Activated CD8-positive, alpha-beta memory T cell treated with anti-CD3 and anti-CD28 coated beads, Interleukin-2, amount 50 U/mL, for 1 hour (primary cell): ENCODE measurements around the gene SCN3B.

Experiments
- DNase-seq: peaks from one replicate; pipeline ENCODE4 v3.0.0-alpha.2; 2020; ENCODE audit errors: extremely low read depth

SCN3B gene

DNA sequence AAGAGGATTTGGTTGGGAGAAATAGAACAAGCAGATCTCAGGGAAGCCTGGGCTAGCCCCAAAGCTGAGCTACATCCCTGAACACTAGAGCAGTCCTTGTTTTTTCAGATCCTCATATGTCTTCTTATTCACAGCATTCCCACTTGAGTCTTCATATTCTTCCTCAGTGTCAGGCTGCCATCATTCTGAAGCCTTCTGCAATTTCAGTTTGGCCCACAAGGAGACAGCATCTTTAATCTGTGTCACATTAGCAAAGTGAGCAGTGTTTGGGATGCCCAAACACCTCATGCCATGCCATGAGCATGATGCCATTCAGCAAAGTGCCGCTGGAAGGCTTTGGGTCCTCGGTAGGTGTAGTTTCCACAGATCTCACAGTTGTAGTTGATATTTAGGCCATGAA is 56.6 kb downstream of the SCN3B start:
- no peak for DNase-seq

DNA sequence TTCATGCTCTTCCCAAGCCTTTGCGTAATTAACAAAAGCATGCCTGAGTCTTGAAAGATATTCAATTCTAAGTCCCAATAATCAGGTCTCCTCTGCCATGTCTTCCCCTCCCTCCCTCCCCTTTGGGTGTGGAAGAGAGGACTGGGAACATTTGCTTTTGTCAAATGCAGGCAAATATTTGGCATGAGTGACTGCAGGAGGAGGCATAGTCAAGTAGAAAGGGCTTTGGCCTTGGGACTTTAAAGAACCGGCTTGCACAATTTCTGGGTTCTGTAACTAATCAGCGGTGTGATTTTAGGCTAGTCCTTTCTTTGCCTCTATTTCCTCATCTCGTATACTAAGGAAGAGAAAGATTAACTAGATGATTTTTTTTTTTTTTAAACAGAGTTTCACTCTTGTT is 59.5 kb downstream of the SCN3B start:
- DNase-seq, result no peak

DNA sequence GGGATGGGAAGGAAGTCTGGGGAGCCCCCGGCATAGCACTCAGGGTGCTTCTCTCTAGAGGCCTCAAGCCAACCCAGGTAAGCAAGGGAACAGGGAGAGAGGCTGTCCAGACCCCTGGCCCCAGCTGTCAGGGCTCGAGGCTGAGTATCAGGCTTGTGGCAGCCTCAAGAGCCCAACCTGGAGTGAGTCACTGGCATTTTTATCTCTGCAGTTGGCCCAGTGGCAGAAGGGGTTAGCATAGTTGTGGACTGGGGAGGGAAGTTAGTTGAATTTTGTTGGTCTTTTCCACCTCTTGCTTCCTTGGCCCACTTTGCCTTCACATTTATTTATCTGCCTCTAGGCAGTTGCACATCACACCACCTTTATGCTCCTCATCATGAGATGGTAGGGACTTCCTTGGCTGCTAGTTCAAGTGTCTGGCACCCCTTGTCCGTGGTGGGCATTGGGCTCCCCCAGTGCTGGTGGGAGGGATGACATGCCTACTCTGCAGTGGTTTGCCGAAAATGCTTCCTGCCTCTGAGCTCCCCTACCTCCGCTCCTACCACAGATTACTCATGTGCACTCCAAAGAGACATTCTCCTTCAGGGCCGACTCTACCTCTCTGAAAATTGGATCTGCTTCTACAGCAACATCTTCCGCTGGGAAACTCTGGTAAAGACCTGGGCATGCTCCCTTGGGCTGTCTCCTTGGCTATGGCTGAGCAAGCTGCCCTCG is 60.1 kb downstream of the SCN3B start:
- DNase-seq, result no peak

DNA sequence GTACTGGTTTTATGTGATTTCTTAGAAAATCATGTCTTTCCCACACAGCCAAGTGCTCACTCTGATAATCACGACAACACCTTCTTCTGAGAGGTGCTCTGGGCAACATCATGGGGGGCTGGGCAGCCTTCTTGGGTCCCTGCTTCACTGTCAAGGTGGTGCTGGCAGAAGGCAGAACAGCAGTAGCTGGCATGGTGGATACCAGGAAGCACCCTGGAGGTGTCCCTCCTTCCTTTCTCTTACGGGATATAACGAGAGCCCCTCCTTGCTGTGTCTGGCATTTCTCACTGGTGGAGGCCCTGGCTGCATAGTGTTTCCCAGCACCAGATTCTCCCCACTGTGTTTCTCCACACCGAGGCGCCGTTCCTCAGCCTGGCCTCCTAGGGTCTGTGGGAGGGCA is 60.9 kb downstream of the SCN3B start:
- no peak for DNase-seq

DNA sequence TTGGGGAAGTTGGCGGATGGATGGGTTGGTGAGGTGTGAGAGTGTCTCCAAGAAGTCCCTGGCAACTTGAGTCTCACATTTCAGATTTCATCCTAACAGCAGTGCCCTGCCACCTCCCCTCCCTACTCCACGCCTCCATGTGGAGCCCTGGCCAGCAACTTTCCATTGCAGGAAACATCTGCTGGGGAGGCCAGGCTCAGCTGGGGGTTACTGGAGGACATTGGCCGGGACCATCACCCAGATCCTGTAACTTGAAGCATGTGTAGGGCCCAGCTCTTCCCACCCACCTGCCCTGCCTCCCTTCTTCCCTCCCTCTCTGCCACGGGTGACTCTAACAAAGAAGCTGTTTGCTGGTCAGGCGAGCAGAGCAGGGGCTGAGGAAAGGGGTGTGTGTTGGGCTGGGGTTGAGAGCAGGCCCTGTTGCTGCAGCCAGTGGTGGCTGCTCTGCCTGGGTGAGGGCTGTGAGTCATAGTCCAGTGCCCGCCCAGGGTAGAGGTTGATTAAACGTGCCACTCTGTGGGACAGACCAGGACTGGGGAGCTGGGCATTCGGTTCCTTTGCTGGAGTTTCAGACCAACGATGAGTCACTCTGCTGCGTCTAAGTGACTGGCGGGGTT is 64.0 kb downstream of the SCN3B start:
- DNase-seq, result no peak

DNA sequence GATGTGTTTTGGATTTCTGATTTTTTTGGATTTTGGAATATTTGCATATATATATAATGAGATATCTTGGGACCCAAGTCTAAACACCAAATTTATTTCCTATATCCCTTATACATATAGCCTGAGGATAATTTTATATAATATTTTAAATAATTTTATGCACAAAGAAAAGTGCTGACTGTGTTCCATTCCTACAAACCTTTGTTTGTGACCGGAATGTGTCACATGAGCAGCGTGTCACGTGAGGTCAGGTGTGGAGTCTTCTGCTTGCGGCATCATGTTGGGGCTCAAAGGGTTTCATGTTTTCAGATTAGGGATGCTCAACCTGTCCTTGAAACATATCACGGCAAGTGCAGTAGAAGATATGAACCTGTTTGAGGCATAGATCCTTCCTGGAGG is 65.6 kb downstream of the SCN3B start:
- no peak for DNase-seq

DNA sequence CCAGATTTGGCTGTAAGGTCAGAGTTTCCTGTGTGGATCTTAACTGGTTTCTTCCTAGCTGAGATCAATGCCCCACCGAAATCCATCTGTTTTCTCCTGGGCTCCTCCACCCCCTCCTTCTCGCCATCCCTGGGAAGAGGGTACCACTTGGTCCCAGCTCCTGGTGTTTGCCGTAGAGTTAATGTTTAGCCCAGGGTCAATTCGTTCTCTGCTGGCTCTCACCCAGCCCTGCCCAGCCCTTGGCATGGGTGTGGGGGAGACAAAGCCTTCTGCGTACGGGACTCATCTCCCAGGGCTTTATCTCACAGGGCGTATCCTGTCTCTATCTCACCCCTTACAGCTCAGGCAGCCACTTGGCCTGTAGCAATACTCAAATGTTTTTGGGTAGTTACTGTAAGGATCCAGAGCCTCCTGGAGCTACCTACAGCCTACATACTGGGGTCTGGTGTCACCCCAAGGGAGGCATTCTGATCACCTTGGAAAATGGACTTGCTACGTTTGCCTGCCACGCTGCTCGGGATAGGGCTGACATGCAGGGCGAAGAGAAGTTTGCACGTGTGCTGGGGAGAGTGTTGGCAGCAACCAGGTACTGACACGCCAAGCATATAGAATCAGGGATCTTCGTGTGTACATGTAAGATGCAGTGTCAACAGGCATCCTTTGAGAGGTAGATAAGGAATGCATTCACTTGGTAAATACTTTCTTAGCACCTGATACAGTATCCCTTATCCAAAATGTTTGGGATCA is 66.1 kb downstream of the SCN3B start:
- no peak for DNase-seq

DNA sequence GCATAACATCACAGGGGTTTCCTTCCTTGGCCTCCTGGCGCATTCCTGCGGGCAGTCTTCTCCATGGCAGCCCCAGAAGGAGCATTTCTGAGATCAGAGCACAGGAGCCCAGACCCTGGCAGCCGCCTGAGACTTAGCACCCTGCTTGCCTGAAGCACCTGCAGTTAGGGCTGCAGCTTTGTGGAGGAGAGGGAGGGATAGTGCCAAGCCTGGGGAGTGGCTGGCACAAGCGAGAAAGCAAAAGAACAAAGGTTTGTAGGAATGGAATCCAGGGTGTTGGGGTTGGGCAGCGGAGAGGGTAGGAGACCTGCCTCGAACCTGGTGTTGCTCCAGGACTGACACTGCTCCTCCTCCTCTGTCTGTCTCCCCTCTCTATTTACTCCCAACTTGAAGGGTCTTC is 66.9 kb downstream of the SCN3B start:
- DNase-seq, result no peak

DNA sequence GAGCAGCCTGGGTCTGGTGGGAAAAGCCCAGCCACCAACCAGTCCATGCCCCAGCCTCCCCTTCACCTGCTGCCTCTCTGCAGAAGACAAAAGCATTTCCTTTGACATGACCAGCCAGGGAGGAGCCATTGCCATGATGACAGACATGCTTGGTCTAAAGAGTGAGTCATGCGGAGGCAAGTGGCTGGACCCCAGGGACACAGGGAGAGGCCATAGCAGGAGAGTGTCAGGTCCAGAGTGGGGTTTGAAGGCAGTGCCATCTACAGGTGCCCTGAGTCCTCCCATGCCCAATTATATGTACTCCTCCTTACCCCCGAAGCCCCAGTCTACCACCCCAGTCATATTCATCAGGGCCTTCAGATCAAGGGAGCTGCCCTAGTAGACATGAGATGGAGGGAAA is 67.4 kb downstream of the SCN3B start:
- DNase-seq, result no peak

DNA sequence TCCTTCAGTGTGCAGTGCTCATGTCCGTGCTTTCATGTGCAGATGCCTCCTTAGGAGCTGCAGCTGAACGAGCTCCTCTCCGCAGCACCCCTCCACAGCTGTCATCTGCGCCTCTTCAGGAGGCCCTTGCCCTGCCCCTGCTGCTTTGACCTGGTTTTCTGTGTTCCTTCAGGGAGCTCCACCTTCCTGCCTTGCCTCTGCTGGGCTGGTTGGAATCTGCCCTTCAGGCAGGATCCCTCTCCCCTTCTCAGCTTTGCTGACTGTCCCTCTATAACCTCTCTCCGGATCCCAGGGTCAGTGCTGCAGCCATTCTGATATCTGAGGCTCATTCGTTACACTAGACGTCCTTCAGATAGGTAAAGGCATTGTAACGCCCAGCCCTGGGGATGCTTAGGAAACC is 67.9 kb downstream of the SCN3B start:
- DNase-seq, result no peak

DNA sequence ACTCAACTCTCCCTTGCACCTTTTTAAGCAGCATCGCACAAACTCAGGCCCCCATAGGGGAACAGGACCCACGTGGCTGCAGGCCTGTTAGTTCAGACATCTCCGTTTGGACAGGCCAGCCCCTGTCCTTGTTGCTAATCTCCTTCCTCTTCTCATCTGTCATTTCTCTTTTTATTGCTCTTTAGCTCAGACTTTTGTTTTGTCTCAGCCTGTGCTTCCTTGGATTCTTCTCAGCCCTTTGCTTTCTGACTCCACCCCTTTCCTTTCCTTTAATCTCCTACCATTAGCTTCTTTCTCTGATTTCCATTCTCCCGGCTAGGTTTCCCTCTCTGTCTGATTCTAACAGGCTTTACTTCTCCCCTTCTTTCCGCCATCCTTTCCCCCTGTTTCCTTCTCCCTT is 68.7 kb downstream of the SCN3B start:
- no peak for DNase-seq

DNA sequence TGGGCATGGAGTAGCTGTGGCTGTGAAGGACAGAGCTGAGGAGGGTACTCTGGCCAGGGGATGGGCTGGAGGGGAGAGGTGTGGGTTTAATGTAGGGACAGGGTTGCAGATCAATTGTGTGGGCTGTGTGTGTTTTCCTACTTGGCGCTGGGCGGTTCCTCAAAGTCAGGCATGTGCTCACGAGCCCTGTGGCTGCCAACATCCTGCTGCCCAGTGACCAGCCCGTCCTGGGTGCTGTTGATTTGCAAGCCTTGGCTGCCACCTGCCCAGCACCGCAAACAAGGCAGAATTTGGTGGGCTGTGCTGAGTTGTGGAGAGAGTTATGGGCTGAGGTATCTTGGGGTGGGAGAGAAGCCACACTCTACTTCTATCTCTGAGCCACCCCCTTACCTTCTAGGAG is 69.2 kb downstream of the SCN3B start:
- no peak for DNase-seq

DNA sequence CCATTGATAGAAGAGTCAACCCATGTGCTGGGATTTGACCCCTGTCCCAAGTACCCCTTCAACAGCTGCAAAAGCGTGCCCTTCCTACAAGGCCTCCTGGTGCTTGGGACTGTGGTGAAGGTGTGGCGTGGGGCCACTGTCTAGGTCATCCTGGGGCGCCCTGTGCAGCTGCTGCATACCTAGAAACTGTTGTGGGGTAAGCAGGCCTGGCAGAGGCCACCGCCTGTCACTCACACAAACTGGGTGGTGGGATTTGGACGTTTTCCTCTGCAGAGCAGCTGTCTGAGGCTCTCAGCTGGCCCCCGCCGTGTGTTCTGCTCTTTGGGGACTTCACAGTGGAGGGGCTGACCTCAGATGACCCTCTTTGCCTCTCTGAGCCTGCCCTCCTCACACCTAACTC is 69.7 kb downstream of the SCN3B start:
- DNase-seq, result no peak

DNA sequence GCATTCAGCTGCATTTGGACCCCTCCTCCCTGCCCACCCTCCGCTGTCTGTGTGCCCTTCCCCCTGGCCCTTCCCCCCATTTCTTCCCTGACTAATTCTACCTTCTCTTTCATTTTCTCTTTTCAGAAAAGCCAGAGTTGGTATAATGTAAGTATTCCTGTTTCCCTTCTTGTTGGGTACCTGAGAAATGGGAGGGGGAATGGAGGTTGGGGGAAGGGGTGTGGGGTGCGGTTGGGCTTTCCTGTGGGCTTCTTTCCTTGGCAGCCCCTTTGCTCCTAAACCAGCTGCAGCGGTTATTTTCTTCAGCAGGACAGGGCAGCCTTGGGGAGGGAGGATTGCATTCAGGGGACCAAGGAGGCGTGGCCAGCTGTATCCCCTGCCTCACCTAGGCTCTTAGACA is 70.2 kb downstream of the SCN3B start:
- DNase-seq, result no peak

DNA sequence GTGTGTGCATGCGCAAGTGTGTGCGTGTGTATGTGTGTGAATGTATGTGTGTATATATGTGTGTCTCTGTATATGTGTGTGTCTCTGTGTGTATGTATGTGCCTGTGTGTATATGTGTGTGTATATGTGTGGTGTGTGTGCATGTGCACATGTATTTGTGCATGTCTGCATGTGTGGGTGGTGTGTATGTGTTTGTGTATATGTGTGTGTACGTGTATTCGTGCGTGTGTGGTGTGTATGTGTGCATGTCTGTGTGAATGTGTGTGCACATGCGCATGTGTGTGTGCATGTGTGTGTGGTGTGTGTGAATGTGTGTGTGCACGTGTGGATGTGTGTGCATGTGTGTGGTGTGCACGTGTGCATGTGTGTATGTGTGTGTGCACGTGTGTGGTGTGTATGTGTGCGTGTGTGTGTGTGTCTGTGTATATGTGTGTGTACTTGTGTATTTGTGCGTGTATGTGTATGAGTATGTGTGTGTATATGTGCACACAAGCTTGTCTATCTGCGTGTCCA is 71.4 kb downstream of the SCN3B start:
- no peak for DNase-seq

DNA sequence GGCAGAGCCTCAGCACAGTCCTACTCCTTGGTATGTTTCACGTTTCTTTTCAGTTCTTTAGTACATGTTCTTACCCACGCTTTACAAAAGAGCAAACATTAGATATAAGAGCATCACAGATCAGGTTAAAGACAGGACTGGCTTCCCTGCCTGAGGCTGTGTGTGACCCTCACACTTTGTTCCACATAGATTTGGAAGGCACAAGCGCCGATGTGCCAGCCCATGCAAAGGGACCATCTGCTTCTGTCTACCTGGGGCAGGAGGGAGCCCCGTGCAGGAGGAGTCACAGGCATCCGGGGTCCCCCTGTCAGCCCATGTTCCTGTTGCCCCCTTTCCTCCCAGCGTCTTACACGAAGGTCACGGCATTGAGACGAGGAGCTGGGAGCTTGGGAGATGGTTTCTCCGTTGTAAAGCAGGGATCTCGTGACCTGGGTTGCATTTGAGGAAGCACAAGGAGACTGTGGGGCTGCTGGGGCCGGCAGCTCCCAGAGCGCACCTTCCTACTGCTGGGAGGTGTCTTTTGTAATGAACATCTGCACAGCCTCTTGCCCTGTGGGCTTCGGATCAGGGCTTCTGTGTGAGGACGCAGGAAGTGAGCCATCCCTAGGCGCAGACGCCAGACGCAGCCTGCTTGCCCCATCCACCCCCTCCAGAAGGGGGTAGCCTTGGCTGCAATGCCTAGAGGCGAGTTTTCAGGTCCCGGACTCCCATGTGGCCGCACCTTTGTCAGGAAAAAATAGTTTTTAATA is 72.6 kb downstream of the SCN3B start:
- no peak for DNase-seq

DNA sequence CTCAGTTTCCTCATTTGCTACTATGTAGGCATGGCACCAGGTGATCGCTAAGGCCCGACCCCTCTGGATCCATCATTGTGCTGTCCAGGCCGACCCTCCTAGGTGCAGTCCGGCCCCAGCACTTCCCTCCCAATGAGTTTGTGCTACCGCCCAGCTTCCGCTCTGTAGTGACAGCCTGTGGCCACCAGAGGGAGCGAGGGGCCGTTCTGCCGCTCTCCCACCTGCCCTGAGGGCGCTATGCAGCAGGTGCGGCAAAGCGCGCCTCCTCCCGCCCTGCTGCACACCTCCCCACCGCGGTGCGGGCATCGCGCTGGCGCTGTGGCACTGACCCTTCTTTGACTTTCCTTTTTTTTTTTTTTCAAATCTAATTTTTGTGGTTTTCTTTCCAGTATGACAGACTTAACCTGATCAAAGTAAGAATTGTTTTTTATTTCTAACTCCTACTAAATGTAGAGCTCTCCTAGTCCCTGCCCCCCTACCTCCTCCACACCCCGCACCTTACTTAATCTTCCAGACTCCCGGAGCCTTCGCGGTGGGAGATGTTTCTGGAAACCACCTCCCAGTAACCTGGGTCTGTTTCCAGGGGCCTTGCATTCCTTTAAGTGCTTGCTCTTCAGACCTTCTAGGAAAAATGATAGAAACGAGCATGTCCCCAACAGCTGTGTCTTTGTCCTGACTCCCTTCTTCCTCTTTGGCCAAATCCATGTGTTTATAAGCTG is 73.7 kb downstream of the SCN3B start:
- DNase-seq, result no peak

DNA sequence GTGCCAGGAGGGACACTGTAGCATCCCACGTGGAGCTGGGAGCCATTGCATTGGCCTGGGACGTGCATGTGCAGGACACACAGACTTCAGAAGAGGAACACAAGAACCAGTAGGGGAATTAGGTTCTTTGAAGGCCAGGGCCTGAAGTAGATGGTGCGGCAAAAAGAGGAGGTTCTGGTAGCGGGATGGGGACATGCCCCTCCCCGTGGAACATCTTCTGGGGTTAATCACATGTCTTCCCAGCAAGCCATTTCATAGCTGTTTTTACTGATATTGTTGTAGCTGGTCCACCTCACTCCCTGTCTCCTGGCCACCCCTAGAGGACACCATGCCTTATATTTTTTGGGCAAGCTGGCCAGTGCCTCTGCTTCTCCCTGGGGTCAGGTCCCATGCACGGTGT is 74.3 kb downstream of the SCN3B start:
- no peak for DNase-seq

DNA sequence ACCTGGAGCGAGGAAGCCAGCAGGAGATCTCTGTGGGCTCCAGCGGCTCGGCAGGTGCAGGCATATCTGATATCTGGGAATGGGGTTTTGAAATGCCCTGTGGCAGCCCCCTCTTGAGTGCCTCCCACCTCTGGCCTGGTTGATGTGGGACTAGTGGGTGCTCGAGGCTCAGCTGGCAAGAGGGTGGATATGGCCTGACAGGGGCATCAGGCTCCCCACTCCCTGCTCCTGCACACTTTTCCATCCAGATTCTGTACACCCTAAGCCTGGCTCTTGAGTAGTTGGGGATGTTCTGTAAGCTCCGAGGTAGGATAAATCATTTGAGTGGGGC is 75.0 kb downstream of the SCN3B start:
- no peak for DNase-seq
